HG03342 (cell line): ENCODE measurements around the gene COL23A1.

Experiments
- ATAC-seq: cut with Tn5 transposase; IDR thresholded peaks from one replicate; pipeline ENCODE4 v1.9.1; 2021; ENCODE audit warnings: mild to moderate bottlenecking, moderate library complexity; ENCODE audit not compliant: unreplicated experiment

COL23A1 gene

GRCh38 chr5:178560911-178561310, 29.3 kb downstream of the COL23A1 start:
- no peak for ATAC-seq

GRCh38 chr5:178557416-178557815, 32.8 kb downstream of the COL23A1 start:
- no peak for ATAC-seq

- no peak for ATAC-seq
These were observed 34.4 kb downstream of the COL23A1 start for GRCh38 chr5:178555771-178556211.

GRCh38 chr5:178555005-178555404, 35.2 kb downstream of the COL23A1 start:
- no peak for ATAC-seq

GRCh38 chr5:178554311-178554710, 35.9 kb downstream of the COL23A1 start:
- no peak for ATAC-seq

GRCh38 chr5:178553517-178553916, 36.7 kb downstream of the COL23A1 start:
- no peak for ATAC-seq

- ATAC-seq, result no peak
These were observed 38.7 kb downstream of the COL23A1 start for GRCh38 chr5:178551468-178551867.

GRCh38 chr5:178551059-178551458, 39.1 kb downstream of the COL23A1 start:
- ATAC-seq, result no peak

- no peak for ATAC-seq
These were observed 41.4 kb downstream of the COL23A1 start for GRCh38 chr5:178548746-178549145.

- no peak for ATAC-seq
These were observed 42.3 kb downstream of the COL23A1 start for GRCh38 chr5:178547753-178548415.

- no peak for ATAC-seq
These were observed 43.0 kb downstream of the COL23A1 start for GRCh38 chr5:178547052-178547666.

GRCh38 chr5:178546675-178547033, 43.5 kb downstream of the COL23A1 start:
- ATAC-seq, result no peak

GRCh38 chr5:178545941-178546674, 44.1 kb downstream of the COL23A1 start:
- ATAC-seq, result no peak

GRCh38 chr5:178545176-178545575, 45.0 kb downstream of the COL23A1 start:
- no peak for ATAC-seq

GRCh38 chr5:178544166-178544834, 45.9 kb downstream of the COL23A1 start:
- no peak for ATAC-seq

- ATAC-seq, result no peak
These were observed 47.7 kb downstream of the COL23A1 start for GRCh38 chr5:178542455-178542854.

GRCh38 chr5:178540526-178540925, 49.7 kb downstream of the COL23A1 start:
- no peak for ATAC-seq

- ATAC-seq, result no peak
These were observed 51.4 kb downstream of the COL23A1 start for GRCh38 chr5:178538741-178539229.

- no peak for ATAC-seq
These were observed 52.5 kb downstream of the COL23A1 start for GRCh38 chr5:178537467-178538371.
